LNCaP clone FGC (cell line): ENCODE results near the gene GLIS1.

Experiments used
- DNase-seq: peaks from one replicate; pipeline ENCODE4 v3.0.0-alpha.2; 2011; ENCODE audit warnings: low read depth
- H3K4me3 ChIP-seq: 2 replicates; pipeline ENCODE4 v1.5.1; 2011; ENCODE audit warnings: mild to moderate bottlenecking, low read depth, low read length, control low read depth
- CTCF ChIP-seq: IDR thresholded peaks from 2 replicates; pipeline ENCODE4 v1.5.1; 2012; ENCODE audit warnings: mild to moderate bottlenecking; ENCODE audit not compliant: control insufficient read depth, insufficient read depth; ENCODE audit errors: extremely low read depth

The GLIS1 gene

GRCh38 chr1:53521924-53522552 lies 216.9 kb downstream of the GLIS1 start:
- no peak for DNase-seq
- H3K4me3 ChIP-seq: no peak overlapping the region
- TF ChIP-seq CTCF: no peak

- no peak for TF ChIP-seq CTCF
- no peak for DNase-seq
- H3K4me3 ChIP-seq: no peak overlapping the region
Observed at GRCh38 chr1:53520481-53520880, 218.5 kb downstream of the GLIS1 start.

- no peak for DNase-seq
- H3K4me3 ChIP-seq: no peak overlapping the region
- TF ChIP-seq CTCF: no peak
Observed at GRCh38 chr1:53519421-53519820, 219.5 kb downstream of the GLIS1 start.

GRCh38 chr1:53518775-53519174 lies 220.2 kb downstream of the GLIS1 start:
- no peak for TF ChIP-seq CTCF
- no peak overlapping the region for H3K4me3 ChIP-seq
- no peak for DNase-seq

GRCh38 chr1:53517821-53518352 lies 221.1 kb downstream of the GLIS1 start:
- TF ChIP-seq CTCF: no peak
- H3K4me3 ChIP-seq: no peak overlapping the region
- DNase-seq: no peak

- DNase-seq: no peak
- TF ChIP-seq CTCF: no peak
- H3K4me3 ChIP-seq: no peak overlapping the region
Observed at GRCh38 chr1:53517109-53517508, 221.9 kb downstream of the GLIS1 start.

- no peak for TF ChIP-seq CTCF
- no peak for DNase-seq
- no peak overlapping the region for H3K4me3 ChIP-seq
Observed at GRCh38 chr1:53516181-53516580, 222.8 kb downstream of the GLIS1 start.
